Tibial nerve (tissue), 4 donors: ENCODE results near the gene GOLGA6L9.
"Not testable (repeated sequence)": the region's sequence is repeated elsewhere in the genome, so short reads cannot be mapped to it uniquely, and the experiment has no call there.

Experiments used
- CTCF ChIP-seq, 5 experiments: fragments of 200-600 bp in 3 of 5; fragments of 450-650 bp in 2 of 5; sonication (generic) in 3 of 5; IDR thresholded peaks; one replicate each; pipeline ENCODE4 v1.5.1; 2016 to 2019; ENCODE audit warnings: antibody characterized with exemption in 5 of 5, mild to moderate bottlenecking in 3 of 5, moderate library complexity in 2 of 5
- EP300 ChIP-seq, 2 donors: sonication (generic); formaldehyde crosslinking; IDR thresholded peaks; one replicate each; pipeline ENCODE4 v1.6.1; 2017; ENCODE audit warnings: antibody characterized with exemption in 2 of 2, mild to moderate bottlenecking in 1 of 2
- POLR2A ChIP-seq, 2 donors: fragments of 450-650 bp; IDR thresholded peaks; one replicate each; pipeline ENCODE4 v1.6.1; 2017; ENCODE audit warnings: antibody characterized with exemption in 2 of 2, mild to moderate bottlenecking in 2 of 2, moderate library complexity in 2 of 2

GRCh38 chr15:82469381-82469780 lies 39.8 kb downstream of the GOLGA6L9 start:
- not testable (repeated sequence) for TF ChIP-seq POLR2A, CTCF, EP300 (IDR thresholded peaks at IDR 0.05)
